Amygdala (tissue), 56 donors: ENCODE measurements around the gene GORASP1.
"Not testable (repeated sequence)": the region's sequence is repeated elsewhere in the genome, so short reads cannot be mapped to it uniquely, and the experiment has no call there.

ENCODE experiments used
- DNase-seq, 56 donors: peaks; one replicate each; lab custom pipeline; 2025; lab: John Stamatoyannopoulos, UW

GORASP1 gene

GRCh38 chr3:39082666-39083313 is 24.6 kb downstream of the GORASP1 start:
- no peak for DNase-seq

GRCh38 chr3:39080026-39080425 is 27.4 kb downstream of the GORASP1 start:
- DNase-seq: no peak

GRCh38 chr3:39079530-39079929 is 27.9 kb downstream of the GORASP1 start:
- DNase-seq: no peak

GRCh38 chr3:39075910-39076309 is 31.5 kb downstream of the GORASP1 start:
- no peak for DNase-seq

GRCh38 chr3:39068556-39068955 is 38.9 kb downstream of the GORASP1 start:
- DNase-seq: no peak

- DNase-seq: no peak
Observed at GRCh38 chr3:39067286-39067685, 40.1 kb downstream of the GORASP1 start.

GRCh38 chr3:39065197-39065596 is 42.2 kb downstream of the GORASP1 start:
- peak in 10 of 56 donors; percentile 1 to 17 (median 7) for DNase-seq

GRCh38 chr3:39064646-39065045 is 42.8 kb downstream of the GORASP1 start:
- no peak for DNase-seq

- no peak for DNase-seq
Observed at GRCh38 chr3:39063143-39063542, 44.3 kb downstream of the GORASP1 start.

GRCh38 chr3:39062180-39062579 is 45.2 kb downstream of the GORASP1 start:
- DNase-seq: no peak

- DNase-seq: not testable (repeated sequence)
Observed at GRCh38 chr3:39061228-39061627, 46.2 kb downstream of the GORASP1 start.

GRCh38 chr3:39056151-39056550 is 51.3 kb downstream of the GORASP1 start:
- no peak for DNase-seq

- DNase-seq: no peak
Observed at GRCh38 chr3:39053696-39054095, 53.7 kb downstream of the GORASP1 start.

- no peak for DNase-seq
Observed at GRCh38 chr3:39052583-39052982, 54.8 kb downstream of the GORASP1 start.

GRCh38 chr3:39051649-39052561 is 55.5 kb downstream of the GORASP1 start, which contains the start of the genes SCN11A and WDR48:
Gene SCN11A (minus strand): TSS chr3:39051944. CDS start chr3:38950362, 101,582 bp downstream.
Gene WDR48 (plus strand): TSS chr3:39052016. CDS start chr3:39052026, 10 bp downstream.
- DNase-seq: peak; percentile 52 to 96 (median 88)

- no peak for DNase-seq
Observed at GRCh38 chr3:39050029-39050428, 57.4 kb downstream of the GORASP1 start.
